HG02642 (cell line): ENCODE data around the gene SULT2A1.
"Not testable (repeated sequence)": the region's sequence is repeated elsewhere in the genome, so short reads cannot be mapped to it uniquely, and the experiment has no call there.

Experiments used
- ATAC-seq: cut with Tn5 transposase; IDR thresholded peaks from one replicate; pipeline ENCODE4 v1.9.1; 2021; ENCODE audit warnings: mild to moderate bottlenecking; ENCODE audit not compliant: unreplicated experiment, poor library complexity

The SULT2A1 gene

DNA sequence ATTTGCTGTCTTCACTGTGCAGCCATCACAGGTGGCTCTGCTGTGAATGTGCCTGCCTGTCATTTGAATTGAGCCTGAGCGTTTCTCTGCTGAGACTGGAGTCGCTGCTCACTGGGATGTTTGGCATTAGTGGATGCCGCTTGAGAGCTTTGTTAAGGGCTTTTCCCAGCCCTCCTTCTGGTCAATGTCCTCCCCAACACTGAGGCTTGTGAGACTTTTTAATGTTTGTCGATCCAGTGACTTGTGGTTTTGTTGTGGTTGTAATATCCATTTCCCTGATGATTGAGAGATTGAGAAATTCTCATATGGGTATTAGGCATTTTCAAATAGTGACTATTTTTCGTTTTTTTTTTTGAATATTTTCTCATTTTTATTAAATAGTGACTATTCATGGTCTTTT is 24.5 kb downstream of the SULT2A1 start:
- no peak for ATAC-seq

DNA sequence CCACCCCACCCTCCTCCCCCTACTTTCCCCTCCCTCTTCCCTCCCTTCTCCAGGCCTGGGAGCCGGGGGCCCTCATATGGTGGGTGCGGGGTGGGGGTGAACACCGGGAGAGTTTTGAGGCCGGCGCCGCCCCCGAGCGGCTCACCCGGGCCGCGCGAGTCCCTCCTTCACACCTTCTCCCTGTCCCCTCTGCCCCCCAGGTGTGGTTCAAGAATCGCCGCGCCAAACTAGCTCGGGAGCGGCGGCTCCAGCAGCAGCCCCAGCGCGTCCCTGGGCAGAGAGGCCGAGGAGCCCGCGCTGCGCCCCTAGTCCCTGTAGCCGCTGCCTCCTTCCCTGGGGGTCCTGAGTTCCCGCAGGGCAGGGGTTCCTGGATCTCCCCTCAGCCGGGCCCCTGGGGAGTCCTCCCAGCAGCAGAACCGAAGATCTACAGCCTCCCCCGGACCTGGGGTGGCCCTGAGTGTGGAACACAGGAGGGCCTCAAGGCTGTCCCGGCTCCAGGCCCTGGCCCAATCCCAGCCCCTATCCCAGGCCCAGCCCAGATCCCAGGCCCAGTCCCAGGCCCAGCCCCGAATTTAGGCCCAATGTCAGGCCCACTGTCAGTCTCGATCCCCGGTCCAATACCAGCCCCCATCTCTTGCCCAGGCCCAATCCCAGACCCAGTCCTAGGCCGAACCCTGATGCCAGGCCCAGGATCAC is 25.4 kb downstream of the SULT2A1 start:
- ATAC-seq: no peak

DNA sequence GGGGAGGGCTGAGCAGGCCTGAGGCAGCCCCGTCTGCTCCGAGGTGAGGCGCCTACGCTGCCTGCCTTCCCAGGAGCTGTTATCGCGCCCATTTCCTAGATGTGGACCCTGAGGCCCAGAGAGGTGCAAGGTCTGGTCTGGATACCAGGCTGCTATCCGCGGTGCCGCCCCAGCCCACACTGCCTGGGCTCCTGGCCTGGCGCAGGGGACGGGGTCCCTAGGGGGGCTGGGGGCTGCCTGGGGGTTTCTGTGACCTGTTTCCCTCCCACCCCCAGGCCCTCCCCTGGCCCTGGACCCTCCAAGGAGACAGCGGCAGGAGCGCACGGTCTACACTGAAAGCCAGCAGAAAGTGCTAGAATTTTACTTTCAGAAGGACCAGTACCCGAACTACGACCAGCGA is 26.3 kb downstream of the SULT2A1 start:
- not testable (repeated sequence) for ATAC-seq

DNA sequence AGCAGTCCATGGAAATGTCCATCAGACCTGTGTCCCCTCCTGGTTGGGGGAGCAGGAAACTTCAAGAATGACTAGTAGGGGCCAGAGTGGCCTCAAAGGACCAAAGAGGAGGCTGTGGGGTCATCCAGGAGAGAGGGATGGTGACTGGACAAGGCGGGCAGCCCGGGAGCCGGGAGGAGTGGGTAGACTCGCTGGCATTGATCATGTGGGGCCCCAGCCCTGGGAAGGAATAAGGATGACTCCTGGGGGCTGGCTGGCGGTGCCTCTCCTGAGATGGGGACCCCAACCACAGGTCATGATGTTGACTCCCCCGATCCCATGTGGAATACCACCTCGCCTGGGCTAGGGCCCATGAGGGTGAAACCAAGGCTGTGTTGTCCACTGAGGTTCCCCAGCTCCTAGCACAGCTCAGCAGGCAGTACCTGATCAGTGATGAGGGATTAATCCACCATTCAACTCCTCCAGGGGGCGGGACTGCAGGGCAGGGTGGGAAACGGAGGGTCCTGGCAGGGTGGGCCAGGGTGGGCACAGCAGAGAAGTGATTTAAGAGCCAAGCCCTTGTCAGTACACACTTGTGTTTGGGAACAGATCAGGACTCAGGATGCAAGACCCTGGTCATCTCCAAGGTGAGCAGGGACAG is 27.3 kb downstream of the SULT2A1 start, which contains the start of gene TPRX2:
Gene TPRX2, plus strand, starts transcription at position 590 of the 640 bp plus-strand sequence. Its CDS starts 12 bp downstream, at position 602.
- not testable (repeated sequence) for ATAC-seq

DNA sequence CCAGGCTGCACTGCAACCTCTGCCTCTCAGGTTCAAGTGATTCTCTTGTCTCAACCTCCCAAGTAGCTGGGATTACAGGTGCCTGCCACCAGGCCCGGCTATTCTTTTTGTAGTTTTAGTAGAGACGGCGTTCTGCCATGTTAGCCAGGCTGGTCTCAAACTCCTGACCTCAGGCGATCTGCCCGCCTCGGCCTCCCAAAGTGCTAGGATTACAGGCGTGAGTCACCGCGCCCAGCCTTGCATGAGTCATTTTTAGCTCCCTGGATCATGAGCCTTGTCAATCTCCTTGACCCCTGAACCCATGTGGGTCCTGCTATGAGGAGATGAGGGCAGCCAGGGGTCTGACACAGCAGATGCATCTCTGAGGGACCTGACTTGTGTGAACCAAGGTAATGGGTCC is 27.9 kb downstream of the SULT2A1 start:
- not testable (repeated sequence) for ATAC-seq

DNA sequence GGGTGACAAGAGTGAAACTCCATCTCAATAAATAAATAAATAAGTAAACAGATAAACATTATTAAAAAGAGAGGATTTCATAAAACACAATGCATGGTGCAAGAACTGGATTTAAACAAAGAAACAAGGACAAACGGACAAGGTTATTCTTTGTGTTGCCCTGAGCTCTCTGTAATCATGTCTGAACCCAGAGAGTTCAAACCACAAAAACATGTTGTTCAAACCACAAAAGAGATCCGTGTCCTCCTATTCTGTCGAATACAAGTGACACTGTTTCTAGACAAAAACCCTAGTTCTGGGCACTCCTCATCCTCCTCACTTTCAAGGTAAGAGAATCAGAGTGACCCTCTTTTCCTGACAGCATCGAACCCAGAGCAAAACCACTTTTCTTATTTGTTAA is 31.7 kb downstream of the SULT2A1 start:
- no peak for ATAC-seq

DNA sequence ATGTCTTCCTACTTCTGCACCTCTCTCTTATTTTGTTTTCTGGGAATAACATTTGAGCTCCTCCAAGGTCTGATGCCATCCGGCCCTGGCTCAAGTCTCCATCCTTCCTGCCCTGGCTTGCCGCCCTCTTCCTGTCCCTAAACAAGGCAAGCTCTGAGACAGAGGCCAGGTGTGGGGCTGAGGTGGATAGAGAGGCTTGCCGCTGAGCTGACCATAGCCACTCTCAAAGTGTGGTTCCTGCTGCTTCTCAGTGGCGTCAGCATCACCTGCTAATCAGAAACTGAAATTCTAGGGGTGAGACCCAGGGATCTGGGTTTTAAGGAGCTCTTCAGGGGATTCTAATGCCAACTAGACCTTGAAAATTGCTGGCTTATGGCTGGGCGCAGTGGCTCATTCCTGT is 33.1 kb downstream of the SULT2A1 start:
- ATAC-seq: no peak

DNA sequence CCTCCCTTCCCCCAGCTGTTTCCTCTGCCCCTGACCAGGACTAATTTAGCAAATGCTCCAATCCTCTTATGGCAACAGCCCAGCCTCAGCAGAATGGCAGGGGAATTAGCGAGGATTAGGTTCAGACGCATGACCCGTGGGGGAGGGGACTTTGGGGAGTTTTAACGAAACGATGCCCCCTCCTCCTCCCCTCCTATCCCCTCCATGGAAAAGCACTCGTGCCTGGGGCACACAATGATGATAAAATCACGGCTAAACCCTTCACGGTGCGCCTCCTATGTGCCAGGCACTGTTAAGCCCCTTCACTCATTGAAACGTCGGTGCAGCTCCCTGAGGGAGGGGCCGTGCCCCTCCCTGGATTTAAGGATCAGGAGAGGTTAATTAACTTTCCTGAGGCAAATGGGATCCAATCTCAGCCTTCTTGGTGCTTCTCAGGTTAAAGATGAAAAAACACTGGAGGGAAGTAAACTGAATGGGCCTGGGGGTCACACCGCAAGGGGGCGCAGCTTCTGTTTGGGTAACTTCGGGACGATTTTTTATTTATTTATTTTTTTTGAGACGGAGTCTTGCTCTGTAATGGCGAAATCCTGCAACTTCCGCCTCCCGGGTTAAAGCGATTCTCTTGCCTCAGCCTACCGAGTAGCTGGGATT is 37.2 kb downstream of the SULT2A1 start:
- ATAC-seq: no peak

DNA sequence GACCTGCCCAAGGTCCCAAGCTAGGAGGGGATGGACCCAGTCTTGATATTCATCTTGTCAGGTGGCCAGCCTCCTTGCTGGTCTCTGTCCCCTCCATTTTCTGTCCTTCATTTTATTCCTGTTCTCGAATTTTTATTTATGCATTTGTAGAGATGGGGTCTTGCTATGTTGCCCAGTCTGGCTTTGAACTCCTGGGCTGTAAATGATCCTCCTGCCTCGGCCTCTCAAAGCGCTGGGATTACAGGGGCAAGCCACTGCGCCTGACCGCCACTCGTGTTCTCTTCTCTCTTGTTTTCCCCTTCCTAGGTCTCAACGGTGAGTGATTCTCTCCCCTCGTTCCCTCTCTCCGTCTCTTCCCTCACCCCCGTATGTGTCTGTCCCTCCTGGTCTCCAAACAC is 37.7 kb downstream of the SULT2A1 start:
- no peak for ATAC-seq

DNA sequence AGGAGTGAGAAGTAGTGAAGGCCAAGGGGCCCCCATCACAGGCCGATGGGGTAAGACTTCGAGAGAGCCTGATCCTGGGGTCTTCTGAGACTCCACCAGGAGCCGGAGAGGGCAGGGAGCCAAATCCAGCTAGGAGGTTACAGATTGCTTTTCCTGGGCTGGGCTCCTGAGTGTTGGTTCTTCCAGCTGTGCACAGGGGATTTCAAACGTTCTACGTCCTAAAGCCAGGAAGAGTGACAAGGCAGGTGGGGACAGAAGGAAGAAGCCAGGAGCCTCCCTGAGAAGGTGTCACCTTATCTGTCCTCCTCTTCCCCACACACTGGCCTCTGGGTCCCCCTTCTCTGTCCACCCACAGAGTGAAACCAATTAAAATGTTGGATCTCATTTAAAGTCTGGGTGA is 43.2 kb downstream of the SULT2A1 start:
- ATAC-seq: no peak

DNA sequence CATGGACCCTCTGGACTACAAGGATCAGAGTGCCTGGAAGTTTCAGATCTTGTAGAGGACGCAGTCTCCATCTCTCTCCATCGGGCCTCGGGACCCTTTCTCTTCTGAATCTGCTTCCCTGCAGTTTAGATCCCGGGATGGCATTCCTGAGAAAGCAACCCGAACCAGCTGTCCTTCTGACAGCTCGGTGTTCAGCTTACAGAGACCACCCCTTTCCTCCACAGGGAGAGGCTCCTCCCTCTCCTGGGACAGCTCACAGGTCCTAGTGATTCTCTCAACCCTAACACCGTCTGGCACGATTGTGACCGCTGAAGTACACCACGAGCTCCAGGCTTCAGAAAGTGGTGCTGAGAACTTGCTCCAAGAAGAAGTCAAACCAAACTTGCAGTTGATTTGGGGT is 46.2 kb downstream of the SULT2A1 start:
- ATAC-seq: no peak

DNA sequence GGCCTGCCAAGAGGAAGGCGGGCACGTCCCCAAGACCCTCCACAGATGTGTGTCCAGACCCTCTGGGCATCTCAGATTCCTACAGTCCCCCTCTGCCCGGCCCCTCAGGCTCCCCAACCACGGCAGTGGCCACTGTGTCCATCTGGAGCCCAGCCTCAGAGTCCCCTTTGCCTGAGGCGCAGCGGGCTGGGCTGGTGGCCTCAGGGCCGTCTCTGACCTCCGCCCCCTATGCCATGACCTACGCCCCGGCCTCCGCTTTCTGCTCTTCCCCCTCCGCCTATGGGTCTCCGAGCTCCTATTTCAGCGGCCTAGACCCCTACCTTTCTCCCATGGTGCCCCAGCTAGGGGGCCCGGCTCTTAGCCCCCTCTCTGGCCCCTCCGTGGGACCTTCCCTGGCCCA is 46.7 kb downstream of the SULT2A1 start:
- no peak for ATAC-seq

DNA sequence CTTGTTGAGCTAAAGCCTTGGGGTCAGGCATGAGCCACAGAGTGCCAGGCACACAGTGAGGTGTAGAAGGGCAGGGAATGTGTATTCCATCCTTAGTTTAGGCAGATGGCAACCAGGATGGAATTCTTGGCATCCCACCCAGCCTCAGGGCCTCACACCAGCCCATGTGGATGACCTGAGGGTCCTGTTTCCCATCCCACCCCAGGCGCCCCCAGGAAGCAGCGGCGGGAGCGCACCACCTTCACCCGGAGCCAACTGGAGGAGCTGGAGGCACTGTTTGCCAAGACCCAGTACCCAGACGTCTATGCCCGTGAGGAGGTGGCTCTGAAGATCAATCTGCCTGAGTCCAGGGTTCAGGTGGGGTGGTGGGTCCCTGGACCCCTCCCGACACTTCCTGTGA is 50.1 kb downstream of the SULT2A1 start:
- no peak for ATAC-seq

DNA sequence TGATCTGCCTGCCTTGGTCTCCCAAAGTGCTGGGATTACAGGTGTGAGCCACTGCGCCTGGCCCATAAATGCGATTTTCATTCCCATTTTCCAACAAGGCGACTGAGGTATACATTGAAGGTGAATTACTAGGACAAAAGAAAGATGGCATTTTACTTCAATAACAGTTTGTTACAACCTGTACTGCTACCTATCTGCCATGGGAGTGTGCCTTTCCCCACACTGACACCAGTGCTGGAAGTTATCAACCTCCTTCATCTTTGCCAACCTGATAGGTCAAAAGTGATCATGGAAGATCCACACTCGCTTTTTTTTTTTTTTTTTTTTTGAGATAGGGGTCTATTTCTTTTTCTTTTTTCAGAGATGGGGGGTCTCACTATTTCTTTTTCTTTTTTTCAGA is 53.4 kb downstream of the SULT2A1 start:
- ATAC-seq: no peak

DNA sequence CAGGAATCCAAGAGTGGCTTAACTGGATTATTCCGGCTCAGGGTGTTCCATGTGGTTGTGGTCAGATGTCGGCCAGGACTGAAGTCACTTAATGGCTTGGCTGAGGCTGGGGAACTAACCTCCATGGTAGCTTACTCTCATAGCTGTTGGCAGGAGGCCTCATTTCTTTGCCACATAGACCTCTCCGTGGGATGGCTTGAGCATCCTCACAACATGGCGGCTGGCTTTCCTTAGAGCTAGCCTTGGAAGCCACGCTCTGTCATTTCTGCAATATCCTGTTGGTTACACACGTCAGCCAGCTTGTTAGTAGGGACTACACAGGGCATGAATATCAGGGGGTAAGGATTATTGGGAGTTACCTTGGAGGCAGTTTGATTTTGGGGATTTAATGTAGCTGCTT is 59.3 kb downstream of the SULT2A1 start:
- no peak for ATAC-seq

DNA sequence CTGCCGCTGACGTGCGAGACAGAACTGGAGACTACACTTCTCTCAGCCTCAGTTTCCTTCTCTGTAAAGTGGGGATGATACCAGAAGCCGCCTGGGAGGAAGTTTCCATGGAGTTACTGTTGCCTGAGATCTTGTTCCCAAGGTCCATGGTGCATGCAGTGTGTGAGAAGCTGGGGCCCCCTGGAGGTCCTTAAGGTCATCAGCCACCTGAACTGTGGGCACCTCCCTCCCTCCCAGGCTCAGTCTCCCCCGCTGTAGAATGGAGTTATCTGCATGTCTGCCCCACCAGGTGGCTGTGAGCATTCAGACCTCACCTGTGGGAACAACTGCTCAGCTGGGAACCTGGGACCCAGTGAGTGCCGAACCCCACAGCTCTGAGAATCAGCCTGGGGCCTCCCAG is 61.7 kb downstream of the SULT2A1 start:
- no peak for ATAC-seq

DNA sequence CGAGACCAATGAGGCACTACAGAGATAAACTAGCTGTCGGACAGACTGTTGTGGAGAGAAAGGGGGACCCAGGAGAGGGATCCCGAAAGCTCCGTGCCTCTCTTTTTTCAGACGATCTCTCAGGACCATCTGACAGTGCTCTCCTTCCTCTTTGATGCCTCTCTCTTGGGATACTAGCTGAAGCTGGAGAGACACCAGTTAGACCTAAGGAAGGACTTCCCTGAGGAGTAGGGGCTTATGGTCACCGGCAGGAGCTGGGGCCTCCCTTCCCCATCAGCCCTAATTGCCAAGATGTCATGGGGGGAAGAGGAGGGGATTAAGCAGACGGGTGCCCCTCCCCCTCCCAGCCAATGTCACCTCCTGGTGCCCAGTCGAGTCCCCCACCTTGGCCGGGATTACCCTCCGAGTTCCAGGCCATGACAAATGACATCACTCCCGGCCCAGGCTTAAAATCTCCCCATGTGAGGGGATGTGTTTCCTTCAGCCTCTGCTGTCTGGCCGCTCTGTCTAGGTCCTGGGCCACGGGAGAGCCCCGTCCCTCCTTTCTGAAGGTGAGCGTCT is 64.6 kb downstream of the SULT2A1 start, which contains the start of gene CRX:
Gene CRX, plus strand, starts transcription at position 478 of the 561 bp plus-strand sequence. CDS start 12,507 bp downstream, outside the sequence.
- ATAC-seq: no peak
